ENCODE data around the gene UBE2C.

DNA sequence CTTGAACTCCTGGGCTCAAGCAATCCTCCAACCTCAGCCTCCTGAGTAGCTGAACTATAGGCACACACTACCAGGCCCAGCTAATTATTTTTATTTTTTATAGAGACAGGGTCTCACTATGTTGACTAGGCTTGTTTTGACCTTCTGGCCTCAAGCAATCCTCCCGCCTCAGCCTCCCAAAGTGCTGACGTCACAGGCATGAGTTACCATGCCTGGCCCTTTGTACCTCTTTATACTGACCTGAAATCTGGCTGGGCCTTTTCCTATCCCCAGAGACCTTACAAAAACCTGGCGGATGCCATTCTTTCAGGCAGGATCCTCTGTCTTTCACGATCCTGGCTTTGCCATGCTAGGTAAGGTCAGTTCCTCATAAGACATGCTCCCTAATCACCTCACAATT lies 32.3 kb upstream of the UBE2C start:
- TF ChIP-seq CTCF (IDR thresholded peaks at IDR 0.05) (no peak), POLR2A (IDR thresholded peaks at IDR 0.05) (no peak), POLR2AphosphoS5 (IDR thresholded peaks at IDR 0.05; ENCODE audit: insufficient read depth in 1 of 2, low read depth in 1 of 2) (no peak)

Measured in vagina (tissue), 2 donors.